Measurements from ENCODE around the gene NRXN3. TPM values are rescaled to one million over a fixed set of nuclear protein-coding genes. Genes with fewer than 3 reads are reported as not detected.

The NRXN3 gene
- total and polyA plus RNA-seq, 2 of the 4 experiments (the other 2 are of a cell fraction) = 4.8 to 25.1 TPM

GRCh38 chr14:78182722-78183121 is 12.5 kb downstream of the NRXN3 start:
- Histone ChIP-seq H3K14ac (replicated peaks; ENCODE audit: low read depth, low read length) (no peak overlapping the region), H3K9ac (ENCODE audit: low read depth, low read length) (no peak overlapping the region), H2BK15ac (ENCODE audit: low read depth, low read length) (no peak overlapping the region), H3K4me1 (ENCODE audit: control insufficient read depth, insufficient read depth, low read length) (no peaks in the 10 kb centered on the region), H3K56ac (ENCODE audit: extremely low read depth, insufficient read depth, low read length) (no peak overlapping the region), H2AK9ac (replicated peaks; ENCODE audit: low read depth, low read length, poor library complexity) (no peak overlapping the region), H2BK120ac (ENCODE audit: low read depth, low read length) (no peak overlapping the region), H2AFZ (replicated peaks; ENCODE audit: low read length, poor library complexity) (no peak overlapping the region), H3K79me1 (ENCODE audit: low read depth in 1 of 2, low read length in 2 of 2) (no peaks in the 10 kb centered on the region), H3K27me3 (ENCODE audit: control insufficient read depth, insufficient read depth, low read length) (no peaks in the 10 kb centered on the region), H3K27ac (ENCODE audit: insufficient read depth, low read length) (no peak overlapping the region), H2BK20ac (ENCODE audit: low read depth, low read length) (no peak overlapping the region), H3K9me1 (ENCODE audit: insufficient read depth, low read length) (no peaks in the 10 kb centered on the region), H3K4me3 (ENCODE audit: insufficient read depth, low read depth, low read length) (no peak overlapping the region), H2AK5ac (ENCODE audit: low read depth, low read length) (no peak overlapping the region), H3K18ac (ENCODE audit: low read depth, low read length) (no peak overlapping the region), H3K4me2 (ENCODE audit: low read depth, low read length) (no peak overlapping the region), H3K36me3 (ENCODE audit: control insufficient read depth, insufficient read depth, low read length) (no peaks in the 10 kb centered on the region), H2BK5ac (ENCODE audit: low read depth, low read length, poor library complexity, severe bottlenecking) (no peak overlapping the region), H4K8ac (ENCODE audit: low read depth in 2 of 2, low read length in 2 of 2) (no peak overlapping the region), H3K4ac (ENCODE audit: low read depth, low read length) (no peak overlapping the region), H3K23ac (ENCODE audit: low read depth, low read length) (no peak overlapping the region), H4K91ac (ENCODE audit: insufficient read depth, low read depth, low read length) (no peak overlapping the region), H4K5ac (ENCODE audit: low read depth, low read length) (no peak overlapping the region), H4K20me1 (ENCODE audit: insufficient read depth, low read length) (no peaks in the 10 kb centered on the region), H3K9me3 (ENCODE audit: control insufficient read depth, insufficient read depth, low read length) (peaks cover 35% of the 10 kb centered on the region)
- CTCF ChIA-PET = no interaction called here
- in situ Hi-C loops (cut with MboI; ENCODE audit: low sequenced_read_pairs) = no loop called here
- TF ChIP-seq POLR2A (IDR thresholded peaks at IDR 0.05; ENCODE audit: low read depth, low read length) = no peak
- BruUV-seq (replicated peaks) = no TSS peak
- WGBS, 2 experiments (ENCODE audit: extremely low coverage in 2 of 2, insufficient read length in 1 of 2) = no CpG with 5 or more reads among the region's 7 CpGs
- ATAC-seq (ENCODE audit: low read depth) (no peak), DNase-seq (no peak)
- intact Hi-C loops (cut with micrococcal nuclease) = no loop called here
- dilution Hi-C loops (cut with HindIII; ENCODE audit: low sequenced_read_pairs, unreplicated experiment) = no loop called here
- POLR2A ChIA-PET (ENCODE audit: unreplicated experiment) = no interaction called here

Measured in IMR-90 (cell line).